ENCODE data around the gene ZNF184.
A peak's percentile ranks its signal among the peaks of the same experiment; 100 is the strongest.

ZNF184 gene

DNA sequence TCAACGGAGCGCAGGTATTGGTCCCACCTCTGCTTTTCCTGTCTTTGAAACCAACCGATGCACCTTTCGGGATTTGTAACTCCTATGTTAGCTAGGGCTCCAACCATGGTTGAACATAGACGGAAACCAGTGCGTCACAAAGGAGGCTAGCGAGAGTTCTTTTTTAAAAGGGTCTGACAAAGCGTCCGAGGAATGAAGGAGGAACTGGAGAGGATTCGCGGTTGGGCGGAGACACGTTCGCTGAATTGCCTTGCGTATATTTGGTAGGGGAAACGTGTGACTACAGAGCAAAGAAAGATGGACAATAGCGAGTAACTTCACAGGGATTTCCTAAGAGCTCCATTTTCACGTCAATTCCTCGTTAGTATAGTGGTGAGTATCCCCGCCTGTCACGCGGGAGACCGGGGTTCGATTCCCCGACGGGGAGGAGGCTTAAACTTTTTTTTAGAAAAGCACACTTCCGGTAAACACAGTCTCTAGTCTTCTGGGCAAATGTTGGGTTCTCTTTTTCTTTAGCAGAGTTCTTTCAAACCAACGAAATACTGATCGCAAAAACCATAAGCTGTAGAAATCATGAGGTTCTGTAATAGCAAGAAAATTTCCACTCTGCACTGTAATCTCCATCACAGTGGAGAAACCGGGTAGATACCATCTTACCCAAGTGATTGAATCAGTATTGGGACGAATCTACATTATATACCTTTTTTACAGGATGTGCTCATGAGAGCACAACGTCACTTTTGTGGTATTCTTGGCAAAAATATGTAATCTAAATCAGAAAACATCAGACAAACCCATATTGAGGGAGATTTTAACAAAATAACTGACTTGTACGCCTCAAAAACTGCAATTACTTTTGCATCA is 6.6 kb upstream of the ZNF184 start:
- peak; percentile 91 for DNase-seq (ENCODE audit: low read depth, low spot score)

DNA sequence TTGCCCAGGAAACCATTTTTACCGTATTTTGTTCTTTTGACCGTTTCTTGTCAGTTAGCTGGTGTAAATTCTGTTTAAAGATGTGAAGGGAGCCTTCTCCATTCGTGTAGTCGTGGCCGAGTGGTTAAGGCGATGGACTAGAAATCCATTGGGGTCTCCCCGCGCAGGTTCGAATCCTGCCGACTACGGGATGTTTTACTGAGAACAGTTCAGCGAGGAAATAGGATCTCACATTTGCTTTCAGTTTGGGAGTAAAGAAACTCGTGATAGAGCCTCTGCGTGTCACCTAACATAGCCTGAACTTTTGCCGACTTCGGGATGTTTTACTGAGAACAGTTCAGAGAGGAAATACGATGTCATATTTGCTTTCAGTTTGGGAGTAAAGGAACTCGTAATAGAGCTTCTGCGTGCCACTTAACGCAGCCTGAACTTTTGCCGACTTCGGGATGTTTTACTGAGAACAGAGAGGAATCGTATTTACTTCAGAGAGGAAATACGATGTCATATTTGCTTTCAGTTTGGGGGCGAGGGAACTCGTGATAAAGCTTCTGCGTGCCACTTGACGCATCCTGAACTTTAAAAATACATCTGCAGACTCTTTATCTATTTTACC is 5.9 kb upstream of the ZNF184 start:
- peak; percentile 94 for DNase-seq (ENCODE audit: low read depth, low spot score)

DNA sequence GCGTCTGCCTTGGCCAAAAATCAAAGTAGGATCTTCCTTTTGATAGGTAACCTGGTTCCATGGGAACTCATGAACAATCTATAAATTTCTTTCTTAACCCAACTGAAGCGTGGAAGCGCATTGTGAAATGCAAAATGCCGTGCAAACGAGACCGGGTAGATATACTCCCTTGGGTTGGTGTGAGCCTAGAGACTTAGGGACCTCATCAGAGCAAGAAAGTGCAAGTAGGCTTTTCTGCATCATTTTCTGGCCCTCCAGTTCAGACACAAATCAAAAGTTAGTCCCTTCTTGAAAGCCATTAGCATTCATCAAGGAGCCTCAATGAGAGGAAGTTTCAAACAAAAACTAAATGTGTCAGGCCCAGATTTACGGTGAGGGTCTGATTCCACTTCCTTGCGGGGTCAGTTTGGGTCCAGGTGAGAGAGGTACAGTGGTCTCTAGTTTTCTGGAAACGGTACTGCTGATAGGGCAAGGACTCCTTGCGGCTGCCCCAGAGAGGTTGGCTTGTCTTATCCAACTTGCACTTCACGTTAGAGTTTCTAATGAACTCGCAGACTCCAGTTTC is 5.3 kb upstream of the ZNF184 start:
- no peak for DNase-seq (ENCODE audit: low read depth, low spot score)

DNA sequence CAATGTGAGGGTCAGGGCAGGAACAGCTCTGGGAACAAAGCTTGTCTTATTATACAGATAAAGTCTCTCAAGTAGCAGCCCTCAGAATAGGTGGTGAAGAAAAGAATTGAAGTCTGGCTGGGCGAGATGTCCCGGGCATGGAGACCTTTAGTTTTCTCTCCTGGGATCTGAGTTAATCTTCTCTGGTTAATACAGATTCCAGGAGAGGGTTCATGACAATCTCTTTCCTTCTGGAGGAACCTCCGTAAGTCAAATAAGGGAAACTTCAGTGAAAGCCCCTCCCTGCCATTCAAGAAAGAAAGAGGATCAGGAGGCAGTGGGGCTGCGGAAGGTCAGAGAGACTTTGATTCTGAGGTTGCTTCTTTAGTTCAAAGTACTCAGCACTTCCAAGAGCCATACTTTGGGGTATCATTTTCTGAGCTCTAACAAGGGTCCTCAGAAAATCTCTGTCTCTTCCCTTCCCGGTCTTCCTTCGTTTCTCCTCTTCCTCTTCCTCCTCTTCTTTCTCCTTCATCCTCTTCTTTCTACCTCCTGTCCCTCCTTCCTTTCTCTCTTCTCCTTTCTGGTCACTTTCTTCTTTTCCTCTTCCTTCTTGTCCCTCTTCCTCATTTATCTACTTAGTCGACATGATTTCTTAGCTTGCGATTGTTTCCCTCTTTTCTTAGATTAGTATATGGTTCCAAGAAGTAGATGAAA is 4.6 kb upstream of the ZNF184 start:
- DNase-seq (ENCODE audit: low read depth, low spot score) = no peak

DNA sequence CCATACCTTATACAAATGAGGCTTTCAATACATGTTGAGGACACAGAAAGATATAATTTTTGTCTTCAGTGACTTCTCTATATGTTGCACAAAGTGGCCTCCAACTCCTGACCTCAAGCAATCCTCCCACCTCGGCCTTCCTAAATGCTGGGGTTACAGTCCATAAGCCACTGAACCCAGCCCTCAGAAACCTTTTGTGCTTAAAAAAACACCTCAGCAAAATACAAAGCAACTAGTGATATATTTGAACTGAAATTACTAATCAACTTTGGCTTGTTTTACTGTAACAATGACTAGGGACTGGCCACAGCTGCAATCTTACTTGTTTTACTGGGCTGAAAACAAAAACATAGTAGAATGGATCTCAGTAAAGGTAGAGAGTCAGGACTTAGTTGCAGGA is 3.2 kb upstream of the ZNF184 start:
- DNase-seq (ENCODE audit: low read depth, low spot score) = no peak

DNA sequence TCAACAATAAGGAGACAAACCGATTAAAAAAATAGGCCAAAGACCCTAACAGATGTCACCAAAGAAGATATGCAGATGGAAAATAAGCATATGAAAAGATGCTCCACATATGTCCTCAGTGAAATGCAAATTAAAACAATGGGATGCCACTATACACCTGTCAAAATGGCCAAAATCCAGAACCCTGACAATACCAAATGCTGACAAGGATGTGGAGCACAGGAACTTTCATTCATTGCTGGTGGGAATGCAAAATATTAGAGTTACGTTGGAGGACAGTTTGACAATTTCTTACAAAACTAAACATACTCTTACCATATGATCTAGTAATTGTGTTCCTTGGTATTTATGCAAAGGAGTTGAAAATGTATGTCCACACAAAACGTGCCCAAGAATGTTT is 1.8 kb upstream of the ZNF184 start:
- DNase-seq (ENCODE audit: low read depth, low spot score) = no peak

DNA sequence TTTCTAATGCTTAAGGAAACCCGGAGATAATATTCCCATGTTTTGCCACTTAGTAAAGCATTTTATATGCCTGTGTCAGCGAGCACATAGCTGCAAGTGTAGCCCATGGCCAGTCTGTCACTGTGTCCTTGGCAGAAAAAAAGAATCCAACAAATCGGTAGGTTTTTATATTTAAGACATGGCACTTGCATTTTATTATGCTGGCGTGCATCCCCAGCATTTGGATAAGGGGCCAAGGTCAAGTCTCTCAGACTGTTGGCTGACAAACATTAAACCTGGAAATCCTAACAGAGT is 1.2 kb upstream of the ZNF184 start:
- DNase-seq (ENCODE audit: low read depth, low spot score) = no peak

DNA sequence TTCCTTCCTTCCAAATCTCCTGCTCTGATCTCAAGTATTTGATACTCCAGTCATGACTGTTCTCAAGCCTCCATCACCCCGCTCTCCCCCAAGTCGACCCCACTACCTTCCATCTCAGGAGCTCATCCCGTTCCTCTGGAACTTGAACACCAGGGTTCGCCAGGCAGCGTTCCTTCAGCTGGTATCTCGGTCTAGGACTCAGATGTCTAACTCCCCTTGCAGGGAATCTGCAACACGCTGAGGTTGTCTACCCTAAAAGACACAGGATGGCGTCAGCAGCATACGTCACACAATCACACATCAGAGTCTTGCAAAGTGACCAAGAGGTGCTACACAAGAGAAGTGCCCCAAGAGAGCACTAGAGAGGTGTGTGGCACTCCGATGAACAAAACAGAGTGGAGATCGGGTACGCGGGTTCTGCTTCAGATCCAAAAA is 706 bp downstream of the ZNF184 start:
- no peak for DNase-seq (ENCODE audit: low read depth, low spot score)

DNA sequence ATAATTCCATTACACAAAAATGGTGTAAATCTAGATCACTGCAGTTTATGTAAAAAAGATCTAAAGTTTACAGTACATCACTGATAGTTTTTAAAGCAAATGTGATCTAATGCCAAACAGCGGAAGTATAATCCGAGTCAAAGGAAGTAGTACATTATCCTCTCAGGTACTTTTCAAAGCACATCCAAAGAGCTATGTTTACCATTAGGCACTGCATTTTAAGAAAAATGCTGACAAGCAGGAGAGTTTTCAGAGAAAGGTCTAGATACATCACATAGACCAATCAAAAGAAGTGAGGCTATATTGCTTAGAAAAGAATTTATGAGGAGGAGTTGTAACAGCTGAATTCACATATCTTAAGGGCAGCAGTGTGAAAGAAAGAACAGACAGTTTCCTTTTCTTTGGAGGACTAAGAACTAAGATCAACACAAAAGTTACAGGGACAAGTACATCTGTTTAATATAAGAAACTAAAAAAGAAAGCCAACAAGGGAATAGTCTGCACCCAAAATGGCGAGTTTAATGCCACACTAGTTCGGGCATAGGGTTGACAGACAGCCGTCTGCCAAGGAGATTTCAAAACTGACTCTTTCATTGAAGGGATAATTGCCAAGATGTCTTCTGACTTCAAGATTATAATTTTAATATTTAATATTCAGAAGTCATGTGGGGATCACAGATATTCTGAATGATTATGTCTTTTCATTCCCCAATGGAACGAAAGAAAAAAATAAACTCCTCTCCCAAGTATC is 1.4 kb downstream of the ZNF184 start:
- DNase-seq (ENCODE audit: low read depth, low spot score) = no peak

DNA sequence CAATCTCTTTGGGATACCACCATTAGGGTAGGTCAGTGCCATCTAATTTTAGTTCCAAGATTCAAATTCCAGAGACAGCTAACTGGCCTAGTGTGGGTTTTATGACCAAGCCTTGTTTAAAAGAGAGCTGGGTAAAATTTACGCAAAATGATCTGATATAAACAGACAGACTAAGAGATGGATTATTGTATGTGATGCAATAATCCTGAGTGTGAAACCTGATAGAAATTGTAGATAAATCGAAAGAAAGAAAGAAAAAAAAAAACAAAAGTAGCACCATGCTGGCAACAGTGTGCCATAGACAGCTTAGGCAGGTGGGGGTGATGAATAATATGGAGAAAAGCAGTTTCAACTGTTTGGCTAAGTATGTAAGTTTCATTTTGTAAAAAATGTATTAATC is 2.9 kb downstream of the ZNF184 start:
- DNase-seq (ENCODE audit: low read depth, low spot score) = no peak

DNA sequence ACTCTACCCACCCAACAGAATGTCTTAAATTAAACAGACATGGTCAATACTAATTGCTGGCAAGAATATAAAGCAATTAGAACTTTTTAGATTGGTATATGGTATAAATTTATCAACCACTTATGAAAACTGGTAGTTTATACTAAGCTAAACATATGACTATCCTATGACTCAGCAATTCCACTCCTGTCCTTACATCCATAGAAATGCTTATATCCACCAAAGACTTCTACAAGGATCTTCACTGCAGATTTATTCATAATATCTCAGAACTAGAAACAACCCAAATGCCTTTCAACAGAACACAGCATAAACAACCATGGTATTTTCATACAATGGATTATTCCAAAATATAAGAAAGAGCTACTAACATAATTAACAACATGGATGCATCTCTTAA is 4.6 kb downstream of the ZNF184 start:
- DNase-seq (ENCODE audit: low read depth, low spot score) = no peak

DNA sequence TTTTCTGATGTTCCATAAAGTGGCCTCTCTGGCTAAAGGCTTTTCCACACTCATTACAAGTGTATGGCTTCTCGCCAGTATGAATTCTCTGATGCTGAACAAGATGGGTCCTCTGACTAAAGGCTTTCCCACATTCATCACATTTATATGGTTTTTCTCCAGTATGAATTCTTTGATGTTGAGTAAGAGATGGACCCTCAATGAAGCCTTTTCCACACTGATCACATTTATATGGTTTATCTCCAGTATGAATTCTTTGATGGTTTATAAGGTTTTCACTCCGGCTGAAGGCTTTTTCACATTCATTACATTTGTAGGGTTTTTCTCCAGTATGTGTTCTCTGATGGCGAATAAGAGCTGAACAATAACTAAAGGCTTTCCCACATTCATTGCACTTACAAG is 20.4 kb downstream of the ZNF184 start:
- DNase-seq (ENCODE audit: low read depth, low spot score) = peak; percentile 2

DNA sequence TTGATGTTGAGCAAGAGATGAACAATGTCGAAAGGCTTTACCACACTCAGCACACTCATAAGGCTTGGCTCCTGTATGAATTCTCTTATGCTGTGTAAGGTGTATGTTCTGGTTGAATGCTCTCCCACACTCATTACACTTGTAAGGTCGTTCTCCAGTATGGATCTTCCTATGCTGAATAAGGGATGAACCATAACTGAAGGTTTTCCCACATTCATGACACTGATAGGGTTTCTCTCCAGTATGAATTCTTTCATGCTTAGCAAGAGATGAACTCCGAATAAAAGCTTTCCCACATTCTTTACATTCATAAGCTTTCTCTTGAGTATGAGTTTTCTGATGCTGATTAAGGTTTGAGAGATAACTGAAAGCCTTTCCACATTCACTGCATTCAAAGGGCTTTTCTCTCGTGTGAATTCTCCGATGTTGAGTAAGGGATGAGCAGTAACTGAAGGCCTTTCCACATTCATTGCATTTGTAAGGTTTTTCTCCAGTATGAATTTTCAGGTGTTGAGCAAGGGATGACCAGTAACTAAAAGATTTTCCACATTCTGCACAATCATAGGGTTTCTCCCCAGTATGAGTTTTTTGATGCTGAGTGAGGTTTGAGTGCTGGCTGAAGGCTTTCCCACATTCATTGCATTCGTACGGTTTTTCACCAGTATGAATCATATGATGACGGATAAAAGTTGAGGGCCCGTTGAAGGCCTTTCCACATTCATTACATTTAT is 21.1 kb downstream of the ZNF184 start:
- DNase-seq (ENCODE audit: low read depth, low spot score) = no peak

DNA sequence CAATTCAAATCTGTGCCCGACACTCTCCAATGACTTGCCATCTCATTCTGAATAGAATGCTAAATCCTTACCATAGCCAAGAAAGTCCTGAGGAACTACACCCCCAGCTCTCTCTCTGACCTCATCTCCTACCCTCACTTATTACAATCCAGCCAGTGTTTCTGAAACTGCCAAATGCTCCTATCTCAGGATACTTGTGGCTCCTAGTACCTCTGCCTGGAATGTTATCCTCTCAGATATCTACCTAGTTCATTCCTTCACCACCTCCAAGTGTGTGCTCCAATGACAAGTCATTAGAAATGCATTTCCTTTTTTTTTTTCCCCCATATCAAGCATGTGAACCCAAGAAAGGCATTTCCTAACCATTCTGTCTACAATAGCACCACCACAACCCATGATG is 24.4 kb downstream of the ZNF184 start:
- DNase-seq (ENCODE audit: low read depth, low spot score) = no peak

DNA sequence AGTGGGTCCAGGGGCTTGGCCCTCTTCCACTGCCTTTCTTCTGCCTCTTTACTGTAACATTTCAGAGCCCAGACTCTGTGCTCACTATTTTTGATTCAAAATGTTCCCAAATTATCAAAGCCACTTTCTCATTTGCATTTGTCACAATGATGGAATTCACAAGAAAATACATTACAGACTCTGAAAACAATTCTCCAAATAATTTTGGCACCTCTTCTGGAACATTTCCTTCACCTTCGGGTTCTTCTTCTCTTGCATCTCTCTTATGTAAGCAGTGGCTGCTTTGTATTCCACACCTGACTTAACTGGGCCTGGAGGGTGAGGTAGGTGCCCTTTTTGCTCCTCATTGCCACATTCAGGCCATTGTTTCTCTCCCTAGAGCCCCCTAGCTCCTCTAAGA is 30.0 kb downstream of the ZNF184 start:
- DNase-seq (ENCODE audit: low read depth, low spot score) = no peak

DNA sequence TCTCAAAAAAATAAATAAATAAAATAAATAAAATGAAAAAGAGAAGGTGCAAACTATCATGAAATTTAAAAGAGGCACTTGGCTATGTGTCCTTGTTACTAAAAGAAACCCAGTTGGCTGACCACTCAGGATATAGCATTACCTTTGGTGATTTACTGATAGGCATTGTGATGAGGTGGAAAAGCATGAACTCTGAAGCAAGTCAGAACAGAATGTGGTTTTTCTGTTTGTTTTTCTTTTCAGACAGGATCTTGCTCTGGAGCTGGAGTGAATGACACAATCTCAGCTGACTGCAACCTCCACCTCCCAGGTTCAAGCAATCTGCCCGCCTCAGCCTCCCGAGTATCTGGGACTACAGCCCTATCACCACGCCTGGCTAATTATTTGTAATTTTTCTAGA is 31.9 kb downstream of the ZNF184 start:
- DNase-seq (ENCODE audit: low read depth, low spot score) = no peak

DNA sequence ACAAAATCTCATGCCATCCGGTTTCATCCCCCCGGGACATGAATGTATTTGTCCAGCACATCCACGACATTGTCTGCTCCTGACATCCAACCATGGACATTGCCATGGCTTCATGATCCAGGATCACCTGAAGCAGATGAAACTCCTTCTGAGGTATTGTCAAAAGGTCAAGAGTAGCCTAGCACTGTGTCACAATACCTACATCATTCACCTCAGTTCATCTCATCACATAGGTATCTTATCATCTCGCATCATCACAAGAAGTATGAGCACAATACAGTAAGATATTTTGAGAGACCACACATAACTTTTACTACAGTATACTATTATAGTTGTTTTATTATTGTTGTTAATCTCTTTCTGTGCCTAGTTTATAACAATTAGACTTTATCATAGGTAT is 33.5 kb downstream of the ZNF184 start:
- DNase-seq (ENCODE audit: low read depth, low spot score) = no peak

DNA sequence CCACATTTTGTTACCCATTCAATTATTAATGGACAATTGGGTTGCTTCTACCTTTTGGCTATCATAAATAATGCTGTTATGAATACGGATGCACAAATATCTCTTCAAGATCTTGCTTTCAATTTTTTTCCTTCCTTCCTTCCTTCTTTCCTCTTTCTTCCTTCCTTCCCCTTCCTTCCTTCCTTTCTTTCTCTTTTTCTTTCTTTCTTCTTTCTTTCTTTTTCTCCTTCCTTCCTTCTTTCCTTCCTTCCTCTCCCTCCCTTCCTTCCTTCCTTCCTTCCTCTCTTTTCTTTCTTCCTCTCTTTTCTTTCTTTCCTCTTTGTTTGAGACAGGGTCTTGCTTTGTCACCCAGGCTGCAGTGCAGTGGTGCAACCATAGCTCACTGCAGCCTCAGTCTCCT is 39.2 kb downstream of the ZNF184 start:
- DNase-seq (ENCODE audit: low read depth, low spot score) = no peak

DNA sequence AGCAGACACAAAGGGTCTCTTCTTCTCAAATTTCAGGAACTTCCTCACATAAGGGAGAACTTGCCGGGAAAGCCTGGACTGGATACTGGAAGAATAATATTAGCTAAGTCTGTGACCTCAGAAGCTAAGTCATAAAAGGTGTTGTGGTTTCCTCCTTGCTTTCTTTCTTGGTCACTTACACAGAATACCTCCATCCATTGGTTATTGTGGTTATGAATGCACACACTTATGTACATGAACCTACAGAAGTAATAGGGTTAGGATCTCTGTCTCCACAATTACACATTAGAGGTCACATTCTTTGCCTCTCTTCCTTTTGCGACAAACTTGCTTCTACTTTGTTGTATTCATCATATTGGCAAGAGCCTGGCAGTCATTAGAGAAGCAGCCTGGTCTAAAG is 43.9 kb downstream of the ZNF184 start:
- no peak for DNase-seq (ENCODE audit: low read depth, low spot score)

DNA sequence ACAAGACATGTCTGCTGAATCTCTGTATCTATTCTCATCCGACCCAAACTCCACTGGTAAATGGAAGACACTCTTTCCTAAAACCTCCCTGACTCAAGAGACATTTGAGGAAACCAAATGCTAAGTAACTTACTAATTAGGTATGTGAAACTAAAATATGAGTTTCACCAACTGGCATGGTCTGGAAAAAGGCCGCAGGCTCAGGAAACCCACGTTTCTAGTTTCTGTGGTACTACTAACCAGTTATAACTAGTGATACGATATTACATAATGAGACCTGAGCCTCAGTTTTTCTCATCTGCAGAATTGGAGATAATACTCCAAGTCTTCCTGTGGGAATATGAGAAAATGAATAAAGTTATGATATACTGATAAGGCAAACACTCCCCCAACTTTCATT is 44.4 kb downstream of the ZNF184 start:
- DNase-seq (ENCODE audit: low read depth, low spot score) = no peak

DNA sequence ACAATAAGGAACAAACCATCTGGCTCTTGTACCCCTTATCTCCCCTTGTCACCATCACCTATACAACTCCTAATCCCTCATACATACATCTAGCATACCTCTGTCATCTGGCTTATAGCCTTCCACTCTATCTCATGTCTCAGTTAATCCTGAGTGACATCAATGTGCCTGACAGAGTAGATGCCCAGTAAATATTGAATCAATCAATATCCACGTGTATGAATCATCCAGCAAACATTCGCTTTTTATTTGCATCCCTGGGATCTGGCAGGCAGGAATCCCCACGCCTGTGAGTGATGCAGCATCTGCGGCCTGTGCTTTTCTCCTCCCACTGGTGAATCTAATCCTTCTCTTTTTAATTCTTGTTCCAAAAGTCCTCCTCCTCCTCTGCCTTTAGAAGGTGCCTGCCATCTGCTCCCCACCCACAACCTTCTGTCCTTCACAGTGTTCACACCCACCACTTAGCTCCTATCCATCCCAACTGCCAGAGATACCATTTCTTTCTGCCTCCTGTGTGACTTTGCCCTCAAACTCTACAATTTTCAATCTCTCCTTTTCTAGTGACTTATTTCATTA is 46.8 kb downstream of the ZNF184 start:
- DNase-seq (ENCODE audit: low read depth, low spot score) = no peak

Data from ELF-1 (cell line).